IPS DF 4.7 (cell line): Measurements from ENCODE around the gene HDGF.
"Not testable (repeated sequence)": the region's sequence is repeated elsewhere in the genome, so short reads cannot be mapped to it uniquely, and the experiment has no call there.

Experiments
- DNase-seq: peaks from one replicate; pipeline ENCODE4 v3.0.0-alpha.2; 2013; ENCODE audit warnings: low spot score; ENCODE audit errors: extremely low read depth

The HDGF gene

GRCh38 chr1:156767101-156767878 lies 15.8 kb upstream of the HDGF start, which contains the start of gene PRCC:
Gene PRCC (plus strand): TSS chr1:156767535. CDS start chr1:156767772, 237 bp downstream.
- peak; percentile 100 for DNase-seq

GRCh38 chr1:156766298-156767100 lies 15.0 kb upstream of the HDGF start:
- DNase-seq = no peak

GRCh38 chr1:156765666-156766065 lies 14.2 kb upstream of the HDGF start:
- DNase-seq = no peak

GRCh38 chr1:156765136-156765535 lies 13.7 kb upstream of the HDGF start:
- not testable (repeated sequence) for DNase-seq

GRCh38 chr1:156760796-156761104 lies 9.3 kb upstream of the HDGF start:
- DNase-seq = no peak

- DNase-seq = no peak
Measured at GRCh38 chr1:156760092-156760795, 8.8 kb upstream of the HDGF start.

GRCh38 chr1:156757572-156758253 lies 6.2 kb upstream of the HDGF start:
- not testable (repeated sequence) for DNase-seq

- no peak for DNase-seq
Measured at GRCh38 chr1:156756355-156756754, 4.9 kb upstream of the HDGF start.

GRCh38 chr1:156755527-156755950 lies 4.1 kb upstream of the HDGF start:
- no peak for DNase-seq

GRCh38 chr1:156754219-156754618 lies 2.7 kb upstream of the HDGF start:
- no peak for DNase-seq

GRCh38 chr1:156752843-156753482 lies 1.5 kb upstream of the HDGF start:
- no peak for DNase-seq

GRCh38 chr1:156751757-156752481 lies 444 bp upstream of the HDGF start:
- peak; percentile 69 for DNase-seq

- DNase-seq = no peak
Measured at GRCh38 chr1:156750711-156751450, 594 bp downstream of the HDGF start.

- no peak for DNase-seq
Measured at GRCh38 chr1:156750191-156750672, 1.2 kb downstream of the HDGF start.

GRCh38 chr1:156749419-156750118 lies 1.9 kb downstream of the HDGF start:
- DNase-seq = no peak

- no peak for DNase-seq
Measured at GRCh38 chr1:156748670-156749418, 2.6 kb downstream of the HDGF start.

- no peak for DNase-seq
Measured at GRCh38 chr1:156747742-156748669, 3.5 kb downstream of the HDGF start.
